H1 (cell line): Measurements from ENCODE around the gene DBH. TPM values are rescaled to one million over a fixed set of nuclear protein-coding genes. Genes with fewer than 3 reads are reported as not detected.

Source experiments
- CTCF ChIA-PET: fragments of 300-600 bp; sonication (Branson Sonifier 250); formaldehyde crosslinking; loops from one replicate; lab custom pipeline; 2021; ENCODE audit not compliant: partially characterized antibody; lab: Charles Lee
- POLR2A ChIA-PET: fragments of 300-600 bp; sonication (Branson Sonifier 250); formaldehyde crosslinking; loops from one replicate; lab custom pipeline; 2021; ENCODE audit warnings: inconsistent platforms; ENCODE audit not compliant: partially characterized antibody; lab: Charles Lee
- DNase-seq, 2 experiments: peaks; one replicate each; pipeline versions ENCODE4 v3.0.0 to v3.0.0-alpha.2; 2010 to 2022; ENCODE audit warnings: low spot score in 2 of 2, low read depth in 1 of 2, mixed read lengths in 1 of 2
- FAIRE-seq: peaks from 2 replicates; lab custom pipeline; 2011; peaks lifted over from hg19 to GRCh38; lab: Jason Lieb, UNC
- H2AFZ ChIP-seq: 2 replicates; pipeline ENCODE4 v1.8.1; 2012; ENCODE audit warnings: low read length, inconsistent platforms
- H2AK5ac ChIP-seq: 2 replicates; pipeline ENCODE4 v1.6.1; 2013; ENCODE audit warnings: low read depth, low read length
- H2BK120ac ChIP-seq: replicated peaks from 2 replicates; pipeline ENCODE3; 2013; ENCODE audit warnings: low read depth, low read length, inconsistent platforms
- H2BK12ac ChIP-seq: 2 replicates; pipeline ENCODE4 v1.6.1; 2013; ENCODE audit warnings: low read depth, low read length
- H2BK15ac ChIP-seq: 2 replicates; pipeline ENCODE4 v1.6.1; 2013; ENCODE audit warnings: low read length
- H2BK20ac ChIP-seq: 2 replicates; pipeline ENCODE4 v1.6.1; 2013; ENCODE audit warnings: low read length
- H2BK5ac ChIP-seq: 2 replicates; pipeline ENCODE4 v1.6.1; 2013; ENCODE audit warnings: low read depth, low read length
- H3K14ac ChIP-seq: 2 replicates; pipeline ENCODE4 v1.6.1; 2013; ENCODE audit warnings: inconsistent platforms; ENCODE audit not compliant: insufficient read length
- H3K18ac ChIP-seq: 2 replicates; pipeline ENCODE4 v1.6.1; 2013; ENCODE audit warnings: low read length; ENCODE audit errors: extremely low read depth
- H3K23ac ChIP-seq: 2 replicates; pipeline ENCODE4 v1.6.1; 2013; ENCODE audit warnings: inconsistent platforms; ENCODE audit not compliant: insufficient read length
- H3K23me2 ChIP-seq: 2 replicates; pipeline ENCODE4 v1.6.1; 2013; ENCODE audit warnings: low read depth, low read length
- H3K27ac ChIP-seq: 2 replicates; pipeline ENCODE4 v1.6.1; 2011; ENCODE audit warnings: low read depth, low read length, inconsistent platforms
- H3K27me3 ChIP-seq, 4 experiments: replicated peaks in 1 of 4; 1 replicate in 1 of 4; 2 replicates in 3 of 4; pipeline versions ENCODE4 v1.6.1 to v1.8.1; 2011 to 2013; ENCODE audit warnings: low read length in 3 of 4, mild to moderate bottlenecking in 3 of 4, inconsistent platforms in 2 of 4, mixed read lengths in 2 of 4, moderate library complexity in 1 of 4; ENCODE audit not compliant: control insufficient read depth in 3 of 4, insufficient read depth in 3 of 4; ENCODE audit errors: extremely low read depth in 1 of 4
- H3K36me3 ChIP-seq, 4 experiments: 2 replicates each; pipeline versions ENCODE4 v1.6.1 to v1.8.1; 2011 to 2013; ENCODE audit warnings: mild to moderate bottlenecking in 4 of 4, low read length in 3 of 4, moderate library complexity in 2 of 4, control low read depth in 1 of 4, inconsistent platforms in 1 of 4; ENCODE audit not compliant: insufficient read depth in 4 of 4, control insufficient read depth in 2 of 4
- H3K4ac ChIP-seq: replicated peaks from 2 replicates; pipeline ENCODE3; 2013; ENCODE audit warnings: low read length, low read depth, mixed read lengths, inconsistent platforms; ENCODE audit not compliant: insufficient read length
- H3K4me1 ChIP-seq, 4 experiments: replicated peaks in 1 of 4; 1 replicate in 1 of 4; 2 replicates in 3 of 4; pipeline versions ENCODE4 v1.6.1 to v1.8.1; 2011 to 2013; ENCODE audit warnings: low read length in 3 of 4, inconsistent platforms in 2 of 4, mixed read lengths in 1 of 4; ENCODE audit not compliant: insufficient read depth in 4 of 4, control insufficient read depth in 3 of 4
- H3K4me2 ChIP-seq, 2 experiments: 2 replicates each; pipeline versions ENCODE4 v1.6.1 to v1.8.1; 2011 to 2013; ENCODE audit warnings: low read depth in 2 of 2, low read length in 2 of 2, control low read depth in 1 of 2, inconsistent platforms in 1 of 2, mild to moderate bottlenecking in 1 of 2; ENCODE audit not compliant: insufficient read depth in 1 of 2
- H3K4me3 ChIP-seq, 4 experiments: fragments of 200-600, 300-600 bp in 1 of 4; sonication (generic), shearing (Covaris generic), sonication (Bioruptor Twin) in 1 of 4; 2 replicates each; pipeline versions ENCODE4 v1.5.1 to v1.8.1; 2011 to 2016; ENCODE audit warnings: low read length in 4 of 4, low read depth in 3 of 4, control low read depth in 2 of 4, inconsistent platforms in 2 of 4, mild to moderate bottlenecking in 2 of 4, mixed read lengths in 1 of 4, moderate library complexity in 1 of 4; ENCODE audit not compliant: insufficient read depth in 2 of 4; ENCODE audit errors: extremely low read depth in 1 of 4
- H3K56ac ChIP-seq: replicated peaks from 2 replicates; pipeline ENCODE3; 2013; ENCODE audit warnings: low read depth, mild to moderate bottlenecking, mixed read lengths, low read length, inconsistent platforms; ENCODE audit not compliant: insufficient read length
- H3K79me1 ChIP-seq: 2 replicates; pipeline ENCODE4 v1.6.1; 2013; ENCODE audit warnings: low read depth, low read length, control low read depth
- H3K79me2 ChIP-seq, 2 experiments: 2 replicates each; pipeline versions ENCODE4 v1.6.1 to v1.8.1; 2012 to 2013; ENCODE audit warnings: low read length in 2 of 2, mild to moderate bottlenecking in 2 of 2, inconsistent platforms in 1 of 2; ENCODE audit not compliant: insufficient read depth in 2 of 2, control insufficient read depth in 1 of 2
- H3K9ac ChIP-seq, 4 experiments: replicated peaks in 1 of 4; 1 replicate in 1 of 4; 2 replicates in 3 of 4; pipeline versions ENCODE4 v1.6.1 to v1.8.1; 2011 to 2013; ENCODE audit warnings: low read depth in 3 of 4, low read length in 3 of 4, control low read depth in 2 of 4, mild to moderate bottlenecking in 2 of 4, moderate library complexity in 2 of 4, inconsistent platforms in 1 of 4; ENCODE audit errors: extremely low read depth in 1 of 4
- H3K9me3 ChIP-seq, 2 experiments: 2 replicates each; pipeline versions ENCODE4 v1.6.1 to v1.8.1; 2012 to 2013; ENCODE audit warnings: mild to moderate bottlenecking in 2 of 2, moderate library complexity in 2 of 2, control low read depth in 1 of 2, inconsistent platforms in 1 of 2, low read depth in 1 of 2, low read length in 1 of 2, mixed read lengths in 1 of 2; ENCODE audit not compliant: insufficient read depth in 2 of 2
- H4K20me1 ChIP-seq, 2 experiments: replicated peaks in 1 of 2; 2 replicates each; pipeline versions ENCODE3 to v1.8.1; 2011 to 2013; ENCODE audit warnings: inconsistent platforms in 2 of 2, low read length in 2 of 2, mild to moderate bottlenecking in 1 of 2; ENCODE audit not compliant: insufficient read depth in 2 of 2, control insufficient read depth in 1 of 2
- H4K5ac ChIP-seq: 2 replicates; pipeline ENCODE4 v1.6.1; 2013; ENCODE audit warnings: low read length, low read depth, mixed read lengths, inconsistent platforms; ENCODE audit not compliant: insufficient read length
- H4K8ac ChIP-seq: 2 replicates; pipeline ENCODE4 v1.8.0; 2013; ENCODE audit warnings: mild to moderate bottlenecking, moderate library complexity, low read length, inconsistent platforms; ENCODE audit not compliant: insufficient read depth; ENCODE audit errors: extremely low read depth
- H4K91ac ChIP-seq: replicated peaks from 2 replicates; pipeline ENCODE3; 2013; ENCODE audit warnings: low read length, mixed read lengths, inconsistent platforms; ENCODE audit not compliant: insufficient read length
- GABPA ChIP-seq: IDR thresholded peaks from 2 replicates; pipeline ENCODE4 v1.6.1; 2011; ENCODE audit warnings: mild to moderate bottlenecking, low read length, moderate library complexity, borderline replicate concordance; ENCODE audit not compliant: insufficient read depth
- NANOG ChIP-seq: IDR thresholded peaks from 2 replicates; pipeline ENCODE4 v1.6.1; 2011; ENCODE audit warnings: low read length, low read depth, mild to moderate bottlenecking, inconsistent platforms; ENCODE audit not compliant: insufficient read depth, poor library complexity, severe bottlenecking
- POU5F1 ChIP-seq: IDR thresholded peaks from 2 replicates; pipeline ENCODE4 v1.6.1; 2011; ENCODE audit warnings: low read depth, mild to moderate bottlenecking, low read length, moderate library complexity
- RAD21 ChIP-seq, 2 experiments: IDR thresholded peaks in 1 of 2; conservative IDR thresholded peaks in 1 of 2; 2 replicates each; pipeline ENCODE4 v1.6.1; 2011; ENCODE audit warnings: low read depth in 2 of 2, low read length in 2 of 2, improper control_type of control experiment in 1 of 2, inconsistent platforms in 1 of 2, mild to moderate bottlenecking in 1 of 2, moderate library complexity in 1 of 2
- RXRA ChIP-seq: IDR thresholded peaks from 2 replicates; pipeline ENCODE4 v1.6.1; 2011; ENCODE audit warnings: low read depth, mild to moderate bottlenecking, low read length, moderate library complexity; ENCODE audit not compliant: insufficient read depth
- SIX5 ChIP-seq: IDR thresholded peaks from 2 replicates; pipeline ENCODE4 v1.6.1; 2011; ENCODE audit warnings: mild to moderate bottlenecking, low read depth, low read length
- SRF ChIP-seq: IDR thresholded peaks from 2 replicates; pipeline ENCODE4 v1.6.1; 2011; ENCODE audit warnings: mild to moderate bottlenecking, low read depth, low read length, moderate library complexity
- WGBS, 2 experiments: shearing (Covaris generic) in 1 of 2; methylation state at CpG; one replicate each; pipeline versions ENCODE4 v1.1.6 to v1.1.7; 2013 to 2015; ENCODE audit warnings: low lambda C conversion rate in 2 of 2, mixed read lengths in 2 of 2, inconsistent platforms in 1 of 2, low coverage in 1 of 2, missing lambda C conversion rate in 1 of 2; ENCODE audit not compliant: insufficient replicate concordance in 2 of 2, insufficient coverage in 1 of 2, insufficient read length in 1 of 2; ENCODE audit errors: extremely low coverage in 1 of 2, missing lambda C conversion rate in 1 of 2; 5-methylcytosine and 5-hydroxymethylcytosine counted together
- polyA plus RNA-seq, 7 experiments: library from polyadenylated mRNA; depleted of rRNA in 3 of 7; stranded (reverse) in 5 of 7; unstranded in 2 of 7; fragments of >200 nt in 5 of 7; fragments of 200-250 nt in 2 of 7; gene quantifications; 1 replicate in 5 of 7; 2 replicates in 1 of 7; 4 replicates in 1 of 7; pipeline versions ENCODE4 v1.2.1 to v1.2.3, GENCODE V29; 2011 to 2013; ENCODE audit warnings: missing spikeins in 2 of 7, mixed read lengths in 2 of 7
- total RNA-seq: library from RNA; stranded (reverse); fragmentation: NEBNext Ultra II Directional; extraction: Animal tissue kit (Norgen Biotek cat#: 25700); gene quantifications from 2 replicates; pipeline ENCODE4 v1.2.1, GENCODE V29; 2021

The DBH gene
- total and polyA plus RNA-seq, 2 of the 8 experiments (the other 6 are each of a cell fraction or from before 2014, with no cell fraction given), result 0.18 TPM; not detected in 1

DNA sequence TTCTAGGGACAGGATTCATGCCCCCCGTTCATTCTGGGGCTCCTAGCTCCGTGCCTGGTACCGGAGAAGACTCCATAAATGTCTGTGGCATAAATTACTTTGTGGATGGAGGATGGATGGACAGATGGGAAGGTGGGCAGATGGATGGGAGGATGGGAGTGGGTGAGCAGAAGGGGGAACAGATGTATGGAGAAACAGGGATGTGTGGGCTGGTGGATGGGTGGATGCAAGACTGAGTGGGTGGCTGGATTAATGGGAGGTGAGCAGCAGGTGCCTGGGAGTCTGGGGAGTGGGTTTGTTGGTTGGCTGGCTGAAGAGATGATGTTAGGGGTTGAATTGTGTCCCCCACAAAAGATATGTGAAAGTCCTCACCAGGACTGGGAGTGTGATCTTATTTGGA is 58.5 kb downstream of the DBH start:
- no peak overlapping the region for H2BK120ac ChIP-seq
- H3K56ac ChIP-seq, result no peak overlapping the region
- no peaks in the 10 kb centered on the region for H3K79me2 ChIP-seq
- no peak overlapping the region for H3K4me3 ChIP-seq
- no peak overlapping the region for H2AK5ac ChIP-seq
- CTCF ChIA-PET, result interaction anchor here (1.0 to 2.3 kb wide), 5 partner anchors 21 to 161 kb away, joined by 3 to 8 read pairs (median 3); no protein-coding TSS in a partner anchor
- no peak overlapping the region for H4K8ac ChIP-seq
- H3K4ac ChIP-seq, result no peak overlapping the region
- TF ChIP-seq POU5F1 (no peak), GABPA (no peak), SIX5 (no peak), SRF (no peak), RAD21 (IDR thresholded peaks at IDR 0.05 in 1 of 2, conservative IDR thresholded peaks at IDR 0.05 in 1 of 2; ENCODE audit: low read depth in 2 of 2, low read length in 2 of 2) (no peak), RXRA (no peak), NANOG (no peak)
- H3K79me1 ChIP-seq, result no peaks in the 10 kb centered on the region
- no peaks in the 10 kb centered on the region; a peak in 2 of 7 replicates for H3K27me3 ChIP-seq
- H3K4me2 ChIP-seq, result no peak overlapping the region
- no peak for DNase-seq
- H3K36me3 ChIP-seq, result no peaks in the 10 kb centered on the region
- no peak for FAIRE-seq
- H3K23me2 ChIP-seq, result no peaks in the 10 kb centered on the region
- no peak overlapping the region for H2BK15ac ChIP-seq
- no peak overlapping the region for H4K5ac ChIP-seq
- no peak overlapping the region for H2BK5ac ChIP-seq
- 67% methylated on average over 3 of the region's 3 CpGs; no CpG with 5 or more reads in 1 of the 2 experiments for WGBS, 2 experiments
- POLR2A ChIA-PET, result no interaction called here
- H3K4me1 ChIP-seq, result no peaks in the 10 kb centered on the region; a peak in 1 of 7 replicates
- no peak overlapping the region for H2BK20ac ChIP-seq
- no peak overlapping the region for H2AFZ ChIP-seq
- H3K18ac ChIP-seq, result no peak overlapping the region
- no peak overlapping the region for H3K9ac ChIP-seq
- no peaks in the 10 kb centered on the region for H3K9me3 ChIP-seq
- no peak overlapping the region for H3K14ac ChIP-seq
- no peak overlapping the region for H3K27ac ChIP-seq
- H4K91ac ChIP-seq, result no peak overlapping the region
- no peak overlapping the region for H2BK12ac ChIP-seq
- no peaks in the 10 kb centered on the region for H4K20me1 ChIP-seq
- H3K23ac ChIP-seq, result no peak overlapping the region
